Lower lobe of right lung (tissue), 2 donors: Measurements from ENCODE around the gene TMEM232. TPM values are rescaled to one million over a fixed set of nuclear protein-coding genes. Genes with fewer than 3 reads are reported as not detected.
"Not testable (repeated sequence)": the region's sequence is repeated elsewhere in the genome, so short reads cannot be mapped to it uniquely, and the experiment has no call there.

ENCODE experiments used
- ATAC-seq, 2 donors: fragments of 200-7000 bp; cut with Tn5 transposase; one replicate each; pipeline ENCODE4 v1.9.1; 2020 to 2022; ENCODE audit warnings: mild to moderate bottlenecking in 2 of 2, moderate library complexity in 2 of 2
- DNase-seq: peaks from one replicate; pipeline ENCODE4 v3.0.0-alpha.2; 2020
- H3K27ac ChIP-seq: fragments of 200-600 bp; one replicate; pipeline ENCODE4 v1.8.0; 2022
- H3K27me3 ChIP-seq: fragments of 200-600 bp; one replicate; pipeline ENCODE4 v1.8.0; 2022; ENCODE audit warnings: low read depth
- H3K36me3 ChIP-seq: fragments of 200-600 bp; one replicate; pipeline ENCODE4 v1.8.0; 2022; ENCODE audit warnings: mild to moderate bottlenecking
- H3K4me1 ChIP-seq: fragments of 200-600 bp; one replicate; pipeline ENCODE4 v1.8.0; 2022
- H3K4me3 ChIP-seq: fragments of 200-600 bp; one replicate; pipeline ENCODE4 v1.8.0; 2022; ENCODE audit warnings: mild to moderate bottlenecking
- H3K9me3 ChIP-seq: fragments of 200-600 bp; one replicate; pipeline ENCODE4 v1.8.0; 2022
- CTCF ChIP-seq: fragments of 200-600 bp; IDR thresholded peaks from one replicate; pipeline ENCODE4 v1.8.0; 2022; ENCODE audit warnings: antibody characterized with exemption, mild to moderate bottlenecking
- intact Hi-C: fragments of 100-400 bp; cut with DNase I; formaldehyde crosslinking; loops from one replicate; pipeline ENCODE4 v1.11.0; 2022
- total RNA-seq: library from RNA; stranded (reverse); fragmentation: NEBNext Ultra II Directional; extraction: Animal tissue kit (Norgen Biotek cat#: 25700); gene quantifications from one replicate; pipeline ENCODE4 v1.2.1, GENCODE V29; 2021
- donor health status: DM: no; HTN: yes; CAD: no; lungs with severe emphysema.

TMEM232 gene
- total RNA-seq, 1 donor from 2014 or later = 11.4 TPM

DNA sequence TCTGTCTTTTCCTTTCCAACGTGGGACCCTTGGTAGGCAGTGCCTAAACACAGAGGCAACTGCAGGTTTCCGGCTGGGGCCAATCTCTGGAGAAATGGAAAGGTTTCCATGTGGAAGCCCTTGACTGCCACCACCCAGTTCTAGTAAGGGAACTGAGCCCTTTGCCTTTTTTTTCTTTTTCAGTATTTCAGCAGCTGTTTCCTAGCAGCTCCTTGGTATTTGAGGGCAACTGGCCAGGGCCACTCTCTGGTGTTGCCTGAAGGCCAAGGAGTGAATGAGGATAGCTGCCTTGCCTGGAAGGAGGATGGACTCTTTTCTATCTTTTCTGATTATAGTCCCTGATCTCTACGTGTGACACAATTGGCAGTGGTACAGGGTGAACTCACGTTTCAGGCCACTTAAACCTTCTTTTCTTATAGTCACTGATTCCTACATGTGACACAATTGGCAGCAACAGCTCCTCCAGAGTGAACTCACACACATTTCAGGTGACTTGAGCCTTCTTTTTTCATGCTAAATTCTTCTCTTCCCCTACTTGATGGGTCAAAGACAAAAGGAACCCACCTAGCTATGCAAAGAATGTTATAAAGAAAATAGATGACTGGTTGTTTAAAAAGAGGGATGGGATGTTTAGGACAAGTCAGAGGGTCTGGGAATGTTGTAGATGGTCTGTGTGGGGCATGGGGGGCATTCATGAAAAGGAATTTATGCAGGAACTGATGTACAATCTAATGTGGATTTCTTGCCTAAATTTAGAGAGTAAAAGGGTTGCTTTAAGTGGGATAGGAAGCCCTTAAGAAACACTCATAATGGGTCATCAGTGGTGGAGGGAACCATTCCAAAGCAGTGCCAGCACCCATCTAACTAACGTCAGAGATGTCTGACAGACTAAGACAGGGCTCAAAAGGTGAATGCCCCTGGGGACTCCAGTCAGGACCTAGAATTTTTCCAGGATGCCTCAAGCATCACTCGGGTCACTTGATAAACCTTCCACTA is 190.1 kb downstream of the TMEM232 start:
- ATAC-seq (no peak), DNase-seq (peak; percentile 41)
- Histone ChIP-seq H3K4me3 (no peak overlapping the region), H3K27me3 (no peaks in the 10 kb centered on the region), H3K36me3 (no peaks in the 10 kb centered on the region), H3K27ac (no peak overlapping the region), H3K4me1 (no peaks in the 10 kb centered on the region), H3K9me3 (no peaks in the 10 kb centered on the region)
- TF ChIP-seq CTCF = no peak
- intact Hi-C loops = no loop called here

- H3K4me3 ChIP-seq, DNase-seq, ATAC-seq, H3K27me3 ChIP-seq, H3K4me1 ChIP-seq, H3K27ac ChIP-seq, H3K36me3 ChIP-seq, H3K9me3 ChIP-seq, intact Hi-C loops: not testable (repeated sequence)
Observed at GRCh38 chr5:110535146-110535545, 191.3 kb downstream of the TMEM232 start.

DNA sequence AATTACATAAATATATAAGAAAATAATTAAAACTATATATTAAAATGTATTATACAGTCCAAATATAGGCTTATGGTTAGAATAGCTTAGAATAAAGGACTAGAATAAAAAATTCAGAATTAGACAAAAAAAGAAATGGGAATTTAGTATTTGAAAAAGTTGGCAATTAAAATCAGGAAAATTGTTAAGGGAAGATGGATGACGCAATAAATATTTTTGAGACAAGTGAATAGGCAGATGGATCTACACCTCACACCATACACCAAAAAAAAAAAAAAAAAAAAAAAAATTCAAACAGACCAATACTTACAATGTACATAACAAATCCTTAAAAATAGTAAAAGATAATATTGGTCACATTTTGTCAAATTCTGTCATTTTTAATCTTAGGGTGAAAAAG is 200.7 kb downstream of the TMEM232 start:
- Histone ChIP-seq H3K36me3 (no peaks in the 10 kb centered on the region), H3K27me3 (no peaks in the 10 kb centered on the region), H3K9me3 (peaks cover 5% of the 10 kb centered on the region), H3K27ac (no peak overlapping the region), H3K4me3 (no peak overlapping the region), H3K4me1 (no peaks in the 10 kb centered on the region)
- TF ChIP-seq CTCF = no peak
- intact Hi-C loops = no loop called here
- ATAC-seq = no peak
- no peak for DNase-seq

DNA sequence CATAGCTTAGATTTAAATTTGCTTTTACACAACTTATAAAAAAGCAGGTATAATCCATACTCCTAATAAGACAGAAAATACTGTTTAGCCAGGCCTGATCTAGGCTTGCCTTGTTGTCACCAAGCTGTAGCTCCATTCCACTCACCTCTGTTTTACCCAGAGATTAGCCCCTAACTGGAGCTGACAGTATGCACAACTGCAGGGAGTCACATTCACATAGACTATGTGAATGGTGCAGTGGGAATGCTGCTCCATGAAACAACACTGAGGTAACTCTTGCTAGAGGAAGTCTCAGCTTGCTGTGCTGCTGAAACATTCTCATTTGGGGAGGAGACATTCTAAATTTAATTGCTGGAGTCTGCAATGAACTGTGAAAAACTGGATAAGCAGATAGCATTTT is 209.1 kb downstream of the TMEM232 start:
- H3K27ac ChIP-seq = no peak overlapping the region
- no peaks in the 10 kb centered on the region for H3K4me1 ChIP-seq
- H3K9me3 ChIP-seq = peaks cover 5% of the 10 kb centered on the region
- intact Hi-C loops = no loop called here
- H3K27me3 ChIP-seq = no peaks in the 10 kb centered on the region
- H3K36me3 ChIP-seq = no peaks in the 10 kb centered on the region
- no peak for TF ChIP-seq CTCF
- DNase-seq (no peak), ATAC-seq (no peak)
- H3K4me3 ChIP-seq = no peak overlapping the region

DNA sequence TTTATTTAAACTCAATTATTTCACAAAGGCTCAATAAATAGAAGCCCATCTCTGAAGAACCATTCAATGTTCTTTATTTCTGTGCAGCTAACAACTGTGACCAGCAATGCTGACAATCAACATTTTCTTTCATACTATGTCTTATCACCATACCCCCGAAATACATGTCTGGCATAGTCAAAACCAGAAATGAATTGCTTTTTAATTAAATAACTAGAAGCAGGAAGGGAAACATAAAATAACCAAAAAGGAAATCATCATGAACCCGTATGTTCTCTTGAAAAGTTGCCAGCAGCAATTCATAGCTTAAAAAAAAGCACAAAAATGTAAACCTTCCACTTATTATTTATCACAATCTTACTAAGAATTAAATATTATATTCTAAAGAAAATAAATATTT is 212.4 kb downstream of the TMEM232 start:
- H3K36me3 ChIP-seq = no peaks in the 10 kb centered on the region
- H3K4me1 ChIP-seq = no peaks in the 10 kb centered on the region
- no peak overlapping the region for H3K27ac ChIP-seq
- H3K27me3 ChIP-seq = no peaks in the 10 kb centered on the region
- ATAC-seq (no peak), DNase-seq (no peak)
- no peak overlapping the region for H3K4me3 ChIP-seq
- intact Hi-C loops = no loop called here
- no peak for TF ChIP-seq CTCF
- no peaks in the 10 kb centered on the region for H3K9me3 ChIP-seq

DNA sequence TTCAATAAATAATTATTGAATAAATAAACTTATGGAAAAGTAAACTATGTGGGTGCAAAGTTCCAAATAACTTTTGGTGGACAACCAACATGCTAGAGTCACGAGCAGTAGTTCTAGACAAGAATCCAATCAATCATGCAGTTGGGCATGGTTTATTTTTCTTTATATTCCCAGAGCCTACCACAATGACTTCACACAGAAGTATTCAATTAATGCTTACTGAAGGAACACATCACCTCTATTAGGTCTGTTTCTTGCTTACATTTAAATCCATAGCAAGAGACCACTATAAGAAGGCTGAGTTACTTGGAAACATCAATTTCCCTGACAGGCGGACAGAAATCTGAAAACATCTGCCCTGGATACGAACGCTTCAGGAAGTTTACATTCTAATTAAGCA is 214.2 kb downstream of the TMEM232 start:
- no peak overlapping the region for H3K4me3 ChIP-seq
- no peaks in the 10 kb centered on the region for H3K36me3 ChIP-seq
- no peak overlapping the region for H3K27ac ChIP-seq
- no peaks in the 10 kb centered on the region for H3K9me3 ChIP-seq
- H3K4me1 ChIP-seq = no peaks in the 10 kb centered on the region
- ATAC-seq (no peak), DNase-seq (no peak)
- H3K27me3 ChIP-seq = no peaks in the 10 kb centered on the region
- intact Hi-C loops = no loop called here
- TF ChIP-seq CTCF = no peak
